VCaP (cell line): ENCODE data around the gene PHLPP1.
"Not testable (repeated sequence)": the region's sequence is repeated elsewhere in the genome, so short reads cannot be mapped to it uniquely, and the experiment has no call there.

Source experiments
- H3K27ac ChIP-seq: fragments of 450-650 bp; 2 replicates; pipeline ENCODE4 v1.5.1; 2017
- CTCF ChIP-seq: fragments of 450-650 bp; conservative IDR thresholded peaks from 2 replicates; pipeline ENCODE4 v1.5.1; 2017; ENCODE audit warnings: mild to moderate bottlenecking, moderate library complexity

PHLPP1 gene

GRCh38 chr18:62688743-62689317 is 26.5 kb upstream of the PHLPP1 start:
- H3K27ac ChIP-seq: no peak overlapping the region
- no peak for TF ChIP-seq CTCF

- no peak overlapping the region for H3K27ac ChIP-seq
- TF ChIP-seq CTCF: no peak
Measured at GRCh38 chr18:62690236-62690815, 25.0 kb upstream of the PHLPP1 start.

DNA sequence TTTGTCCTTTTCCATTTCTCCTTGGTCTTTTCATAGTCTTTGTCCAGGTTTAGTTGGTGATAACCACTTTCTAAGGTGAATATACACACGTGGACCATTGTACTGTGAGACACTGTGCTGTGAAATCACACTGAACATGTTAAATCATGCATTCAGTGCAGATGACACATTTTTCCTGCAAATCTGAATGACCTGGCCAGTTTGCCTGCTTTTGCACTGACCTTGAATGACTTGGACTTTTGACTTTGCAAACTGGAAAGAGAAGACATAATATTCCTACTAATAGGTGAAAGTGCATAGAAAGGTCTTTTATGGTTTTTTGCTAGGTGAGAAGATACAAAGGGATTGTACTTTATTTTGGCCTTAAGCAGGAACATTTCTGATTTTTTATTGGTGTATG is 21.7 kb upstream of the PHLPP1 start:
- H3K27ac ChIP-seq: no peak overlapping the region
- no peak for TF ChIP-seq CTCF

DNA sequence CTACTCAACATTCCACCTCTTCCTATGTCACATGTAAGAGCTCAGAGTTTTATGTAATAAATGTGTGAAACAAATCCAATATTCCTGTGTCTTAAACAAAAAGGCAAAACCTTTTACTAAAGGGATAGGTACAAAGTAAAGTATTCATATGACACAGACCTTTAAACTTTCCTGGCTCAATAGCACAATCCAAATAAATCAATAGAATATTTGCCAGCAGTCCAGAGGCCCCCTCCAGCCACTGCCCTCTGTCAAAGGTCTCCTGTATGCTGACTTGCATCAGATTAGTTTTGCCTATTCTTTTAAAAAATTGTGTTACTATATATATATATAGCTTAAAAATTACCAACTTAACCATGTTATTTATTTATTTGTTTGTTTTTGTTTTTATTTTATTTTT is 17.7 kb upstream of the PHLPP1 start:
- no peak for TF ChIP-seq CTCF
- no peak overlapping the region for H3K27ac ChIP-seq

DNA sequence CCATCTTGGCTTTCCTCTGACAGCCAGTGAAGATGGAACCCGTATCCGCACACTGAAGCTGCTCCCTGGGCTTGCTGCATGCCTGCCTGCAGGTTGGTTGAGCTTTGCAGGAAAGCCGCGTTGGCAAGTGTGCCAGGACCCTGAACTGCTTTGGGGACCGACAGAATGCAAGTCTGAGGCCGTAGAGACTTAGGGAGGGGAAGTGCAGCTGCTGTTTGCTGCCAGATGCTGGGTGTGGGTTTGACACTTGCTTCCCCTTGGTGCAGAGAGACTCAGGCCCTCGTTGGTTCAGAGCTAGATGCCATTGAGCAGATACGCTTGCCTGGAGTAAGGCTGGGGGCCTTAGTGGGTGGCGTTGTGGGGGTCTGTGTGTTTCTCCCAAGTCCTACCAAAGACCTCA is 13.1 kb upstream of the PHLPP1 start:
- TF ChIP-seq CTCF: no peak
- H3K27ac ChIP-seq: no peak overlapping the region

DNA sequence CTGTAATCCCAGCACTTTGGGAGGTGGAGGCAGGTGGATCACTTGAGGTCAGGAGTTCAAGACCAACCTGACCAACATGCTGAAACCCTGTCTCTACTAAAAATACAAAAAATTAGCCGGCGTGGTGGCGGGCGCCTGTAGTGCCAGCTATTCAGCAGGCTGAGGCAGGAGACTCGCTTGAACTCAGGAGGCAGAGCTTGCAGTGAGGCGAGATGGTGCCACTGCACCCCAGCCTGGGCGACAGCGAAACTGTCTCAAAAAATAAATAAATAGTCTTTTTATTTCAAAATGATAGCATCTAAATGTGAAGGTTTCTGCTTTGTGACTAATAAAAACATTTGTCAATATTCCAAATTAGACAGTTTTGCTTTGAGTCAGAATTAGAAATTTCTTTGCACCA is 8.5 kb upstream of the PHLPP1 start:
- H3K27ac ChIP-seq: not testable (repeated sequence)

GRCh38 chr18:62709908-62710307 is 5.4 kb upstream of the PHLPP1 start:
- not testable (repeated sequence) for H3K27ac ChIP-seq

DNA sequence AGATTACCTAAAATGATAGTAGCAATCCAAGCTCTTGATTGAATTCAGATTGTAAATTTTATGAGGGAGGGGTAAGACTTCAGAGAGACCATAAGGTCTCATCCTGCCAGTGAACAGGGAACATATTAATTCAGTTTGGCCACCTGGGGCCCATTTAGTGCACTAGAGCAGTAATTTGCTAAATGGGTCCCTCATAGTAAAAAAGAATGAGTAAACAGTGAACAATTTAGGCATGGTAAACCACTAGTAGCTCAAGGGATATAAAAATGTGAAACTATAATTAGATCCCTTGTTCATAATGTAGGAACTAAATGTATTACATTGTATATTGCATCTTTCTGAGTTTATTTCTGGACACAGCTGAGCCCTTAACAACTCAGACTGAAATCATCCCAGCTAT is 4.9 kb upstream of the PHLPP1 start:
- TF ChIP-seq CTCF: no peak; the same call in 1 of the 2 replicates
- no peak overlapping the region for H3K27ac ChIP-seq

DNA sequence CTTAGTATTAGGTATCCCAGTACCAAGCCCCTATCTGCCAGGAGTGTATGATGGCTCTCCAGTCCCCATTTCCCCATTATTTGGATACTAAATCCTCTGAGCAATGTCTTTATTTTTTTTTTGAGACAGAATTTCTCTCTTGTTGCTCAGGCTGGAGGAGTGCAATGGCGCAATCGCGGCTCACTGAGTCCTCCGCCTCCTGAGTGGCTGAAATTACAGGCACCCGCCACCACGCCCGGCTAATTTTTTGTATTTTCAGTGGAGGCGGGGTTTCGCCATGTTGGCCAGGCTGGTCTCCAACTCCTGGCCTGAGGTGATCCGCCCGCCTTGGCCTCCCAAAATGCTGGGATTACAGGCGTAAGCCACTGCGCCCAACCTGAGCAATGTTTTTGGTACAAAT is 3.6 kb upstream of the PHLPP1 start:
- no peak for TF ChIP-seq CTCF
- H3K27ac ChIP-seq: no peak overlapping the region
